H9 (cell line): Measurements from ENCODE around the gene ABCB11. TPM values are rescaled to one million over a fixed set of nuclear protein-coding genes. Genes with fewer than 3 reads are reported as not detected.

Experiments
- DNase-seq: peaks from one replicate; pipeline ENCODE4 v3.0.0-alpha.2; 2017
- H2AFZ ChIP-seq: one replicate; pipeline ENCODE4 v1.6.1; 2013; ENCODE audit warnings: mild to moderate bottlenecking, low read length, control low read depth, moderate library complexity
- H2AK5ac ChIP-seq: 2 replicates; pipeline ENCODE4 v1.6.1; 2013; ENCODE audit warnings: low read length, control low read depth, mixed read lengths; ENCODE audit not compliant: insufficient read length
- H2BK120ac ChIP-seq: one replicate; pipeline ENCODE4 v1.6.1; 2013; ENCODE audit warnings: low read depth, mild to moderate bottlenecking, low read length, control low read depth, inconsistent platforms; ENCODE audit not compliant: poor library complexity, severe bottlenecking
- H2BK12ac ChIP-seq: 2 replicates; pipeline ENCODE4 v1.6.1; 2013; ENCODE audit warnings: low read length, control low read depth, mixed read lengths, low read depth; ENCODE audit not compliant: insufficient read length
- H2BK15ac ChIP-seq: 2 replicates; pipeline ENCODE4 v1.6.1; 2013; ENCODE audit warnings: low read depth, low read length, control low read depth
- H2BK20ac ChIP-seq: one replicate; pipeline ENCODE4 v1.6.1; 2013; ENCODE audit warnings: low read depth, mild to moderate bottlenecking, low read length, control low read depth, inconsistent platforms; ENCODE audit not compliant: poor library complexity, severe bottlenecking
- H2BK5ac ChIP-seq: 2 replicates; pipeline ENCODE4 v1.6.1; 2013; ENCODE audit warnings: low read length, control low read depth, mixed read lengths; ENCODE audit not compliant: insufficient read length
- H3K14ac ChIP-seq: 2 replicates; pipeline ENCODE4 v1.6.1; 2013; ENCODE audit warnings: low read length, control low read depth; ENCODE audit not compliant: insufficient read depth
- H3K18ac ChIP-seq: 2 replicates; pipeline ENCODE4 v1.6.1; 2013; ENCODE audit warnings: low read depth, mild to moderate bottlenecking, mixed read lengths, low read length, control low read depth; ENCODE audit not compliant: insufficient read length
- H3K23ac ChIP-seq: 2 replicates; pipeline ENCODE4 v1.6.1; 2013; ENCODE audit warnings: low read length, control low read depth, mixed read lengths, low read depth; ENCODE audit not compliant: insufficient read length
- H3K23me2 ChIP-seq: 2 replicates; pipeline ENCODE4 v1.6.1; 2013; ENCODE audit warnings: low read depth, mild to moderate bottlenecking, mixed read lengths, low read length, control low read depth; ENCODE audit not compliant: insufficient read length, poor library complexity, severe bottlenecking
- H3K27ac ChIP-seq: 2 replicates; pipeline ENCODE4 v1.5.1; 2013; ENCODE audit warnings: low read length, control low read depth, mixed read lengths, low read depth; ENCODE audit not compliant: insufficient read length
- H3K27me3 ChIP-seq: 2 replicates; pipeline ENCODE4 v1.6.1; 2013; ENCODE audit warnings: low read length, control low read depth, inconsistent platforms; ENCODE audit not compliant: insufficient read depth
- H3K4ac ChIP-seq: 2 replicates; pipeline ENCODE4 v1.6.1; 2013; ENCODE audit warnings: low read depth, mild to moderate bottlenecking, control low read depth, inconsistent platforms, low read length, moderate library complexity
- H3K4me1 ChIP-seq: 2 replicates; pipeline ENCODE4 v1.6.1; 2013; ENCODE audit warnings: low read length, control low read depth, inconsistent platforms; ENCODE audit not compliant: insufficient read depth
- H3K4me2 ChIP-seq: 2 replicates; pipeline ENCODE4 v1.6.1; 2013; ENCODE audit warnings: low read length, control low read depth, mixed read lengths; ENCODE audit not compliant: insufficient read length, insufficient read depth
- H3K56ac ChIP-seq: 2 replicates; pipeline ENCODE4 v1.6.1; 2013; ENCODE audit warnings: low read depth, mild to moderate bottlenecking, mixed read lengths, low read length, control low read depth; ENCODE audit not compliant: insufficient read length
- H3K79me1 ChIP-seq: 2 replicates; pipeline ENCODE4 v1.6.1; 2013; ENCODE audit warnings: low read depth, mild to moderate bottlenecking, moderate library complexity, low read length, control low read depth, inconsistent platforms; ENCODE audit not compliant: insufficient read depth, poor library complexity, severe bottlenecking
- H3K79me2 ChIP-seq: 2 replicates; pipeline ENCODE4 v1.6.1; 2013; ENCODE audit warnings: low read length, control low read depth, inconsistent platforms; ENCODE audit not compliant: insufficient read depth
- H3K9ac ChIP-seq: 2 replicates; pipeline ENCODE4 v1.6.1; 2013; ENCODE audit warnings: low read length, control low read depth, mixed read lengths; ENCODE audit not compliant: insufficient read length; ENCODE audit errors: extremely low read depth
- H3K9me3 ChIP-seq: one replicate; pipeline ENCODE4 v1.6.1; 2013; ENCODE audit warnings: low read depth, low read length, inconsistent platforms; ENCODE audit not compliant: control insufficient read depth
- H3T11ph ChIP-seq: one replicate; pipeline ENCODE4 v1.6.1; 2013; ENCODE audit warnings: mild to moderate bottlenecking, low read length, control low read depth, inconsistent platforms
- H4K20me1 ChIP-seq: one replicate; pipeline ENCODE4 v1.6.1; 2013; ENCODE audit not compliant: control insufficient read depth, insufficient read length, insufficient read depth
- H4K5ac ChIP-seq: 2 replicates; pipeline ENCODE4 v1.6.1; 2013; ENCODE audit warnings: low read depth, mild to moderate bottlenecking, mixed read lengths, low read length, control low read depth; ENCODE audit not compliant: insufficient read length
- H4K8ac ChIP-seq: replicated peaks from 2 replicates; pipeline ENCODE4 v1.6.1; 2013; ENCODE audit warnings: low read length, control low read depth, mixed read lengths, low read depth; ENCODE audit not compliant: insufficient read length
- H4K91ac ChIP-seq: 2 replicates; pipeline ENCODE4 v1.6.1; 2013; ENCODE audit warnings: low read depth, mild to moderate bottlenecking, moderate library complexity, mixed read lengths, low read length, control low read depth; ENCODE audit not compliant: insufficient read length
- H3K27ac Mint-ChIP-seq, 3 experiments: 2 replicates in 2 of 3; 3 replicates in 1 of 3; pipeline ENCODE4 v1.8.0; 2020 to 2021; ENCODE audit warnings: mixed read lengths in 3 of 3, mild to moderate bottlenecking in 1 of 3, moderate library complexity in 1 of 3
- H3K27me3 Mint-ChIP-seq: 2 replicates; pipeline ENCODE4 v1.8.0; 2021; ENCODE audit warnings: low read depth, mild to moderate bottlenecking, moderate library complexity, mixed read lengths
- H3K36me3 Mint-ChIP-seq, 3 experiments: 2 replicates in 2 of 3; 3 replicates in 1 of 3; pipeline ENCODE4 v1.8.0; 2020 to 2021; ENCODE audit warnings: low read depth in 3 of 3, mixed read lengths in 3 of 3; ENCODE audit not compliant: insufficient read depth in 1 of 3
- H3K4me1 Mint-ChIP-seq, 2 experiments: 2 replicates each; pipeline ENCODE4 v1.8.0; 2020; ENCODE audit warnings: mixed read lengths in 2 of 2
- H3K4me3 Mint-ChIP-seq, 2 experiments: 2 replicates in 1 of 2; 3 replicates in 1 of 2; pipeline ENCODE4 v1.8.0; 2020 to 2021; ENCODE audit warnings: mild to moderate bottlenecking in 2 of 2, mixed read lengths in 2 of 2, moderate library complexity in 1 of 2
- H3K9me3 Mint-ChIP-seq, 2 experiments: 2 replicates in 1 of 2; 3 replicates in 1 of 2; pipeline ENCODE4 v1.8.0; 2020; ENCODE audit warnings: mild to moderate bottlenecking in 2 of 2, mixed read lengths in 2 of 2, moderate library complexity in 1 of 2
- WGBS: extraction: QIAGEN DNeasy Blood & Tissue Kit; methylation state at CpG from one replicate; pipeline ENCODE4 v1.1.7; 2013; ENCODE audit warnings: missing lambda C conversion rate, low lambda C conversion rate, mixed read lengths; ENCODE audit not compliant: insufficient read length; ENCODE audit errors: extremely low coverage; 5-methylcytosine and 5-hydroxymethylcytosine counted together
- total RNA-seq: library from RNA; stranded (reverse); gene quantifications from 2 replicates; pipeline ENCODE4 v1.2.1, GENCODE V29; 2021
- TF ChIP-seq, protein P1 (sequence below): fragments of 200-600 bp; sonication (generic); conservative IDR thresholded peaks from 3 replicates; pipeline ENCODE4 v1.8.0; 2021; ENCODE audit warnings: antibody characterized with exemption, mild to moderate bottlenecking

ABCB11 gene
- total RNA-seq, 1 experiment from 2014 or later: not detected

DNA sequence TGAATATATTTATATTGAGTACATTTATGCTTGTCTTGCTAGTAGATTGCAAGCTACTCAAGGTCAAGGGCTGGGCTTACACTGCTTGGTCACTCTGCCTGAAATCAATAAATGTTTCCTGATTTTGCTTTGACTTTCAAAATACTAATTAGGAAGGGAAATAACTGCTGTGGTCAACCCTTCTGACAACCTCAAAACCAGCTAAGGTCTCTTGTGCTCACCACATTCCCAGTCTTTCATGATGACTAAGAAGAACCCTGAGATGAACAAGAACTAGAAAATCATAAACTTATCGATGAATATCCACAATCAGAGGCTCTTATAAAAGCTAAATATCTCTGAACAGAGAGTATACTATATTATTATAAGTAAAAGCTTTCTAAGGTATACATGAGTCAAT, 33.3 kb downstream of the ABCB11 start:
- Mint-ChIP-seq H3K9me3 (no peaks in the 10 kb centered on the region), H3K27ac (no peak overlapping the region), H3K27me3 (no peaks in the 10 kb centered on the region), H3K4me3 (no peak overlapping the region), H3K4me1 (peaks cover 0 to 4% of the 10 kb centered on the region in 2 experiments; a peak in 1 of 4 replicates), H3K36me3 (no peaks in the 10 kb centered on the region)
- Histone ChIP-seq H3K18ac (no peak overlapping the region), H4K20me1 (no peaks in the 10 kb centered on the region), H3K9me3 (no peaks in the 10 kb centered on the region), H3K4me1 (no peaks in the 10 kb centered on the region), H2BK120ac (no peak overlapping the region), H2BK12ac (no peak overlapping the region), H4K8ac (no peak overlapping the region), H4K91ac (no peak overlapping the region), H2AK5ac (no peak overlapping the region), H3K27ac (no peak overlapping the region), H3K4ac (no peak overlapping the region), H3K79me1 (no peaks in the 10 kb centered on the region), H3K4me2 (no peak overlapping the region), H2BK20ac (no peak overlapping the region), H3K27me3 (no peaks in the 10 kb centered on the region), H3K23ac (no peak overlapping the region), H3K79me2 (no peaks in the 10 kb centered on the region), H3K23me2 (no peaks in the 10 kb centered on the region), H3K9ac (no peak overlapping the region), H4K5ac (no peak overlapping the region), H3K14ac (no peak overlapping the region), H3T11ph (no peak overlapping the region), H2BK15ac (no peak overlapping the region), H2BK5ac (no peak overlapping the region), H3K56ac (no peak overlapping the region), H2AFZ (no peak overlapping the region)
- DNase-seq: no peak
- no CpG with 5 or more reads among the region's 1 CpG for WGBS
- TF ChIP-seq, protein P1, sequence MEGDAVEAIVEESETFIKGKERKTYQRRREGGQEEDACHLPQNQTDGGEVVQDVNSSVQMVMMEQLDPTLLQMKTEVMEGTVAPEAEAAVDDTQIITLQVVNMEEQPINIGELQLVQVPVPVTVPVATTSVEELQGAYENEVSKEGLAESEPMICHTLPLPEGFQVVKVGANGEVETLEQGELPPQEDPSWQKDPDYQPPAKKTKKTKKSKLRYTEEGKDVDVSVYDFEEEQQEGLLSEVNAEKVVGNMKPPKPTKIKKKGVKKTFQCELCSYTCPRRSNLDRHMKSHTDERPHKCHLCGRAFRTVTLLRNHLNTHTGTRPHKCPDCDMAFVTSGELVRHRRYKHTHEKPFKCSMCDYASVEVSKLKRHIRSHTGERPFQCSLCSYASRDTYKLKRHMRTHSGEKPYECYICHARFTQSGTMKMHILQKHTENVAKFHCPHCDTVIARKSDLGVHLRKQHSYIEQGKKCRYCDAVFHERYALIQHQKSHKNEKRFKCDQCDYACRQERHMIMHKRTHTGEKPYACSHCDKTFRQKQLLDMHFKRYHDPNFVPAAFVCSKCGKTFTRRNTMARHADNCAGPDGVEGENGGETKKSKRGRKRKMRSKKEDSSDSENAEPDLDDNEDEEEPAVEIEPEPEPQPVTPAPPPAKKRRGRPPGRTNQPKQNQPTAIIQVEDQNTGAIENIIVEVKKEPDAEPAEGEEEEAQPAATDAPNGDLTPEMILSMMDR: no peak
